CD4-positive, alpha-beta T cell treated with Interleukin-17A for 1 hour (primary cell): ENCODE data around the gene EPHB6.

Source experiments
- DNase-seq: peaks from one replicate; pipeline ENCODE4 v3.0.0-alpha.2; 2020

The EPHB6 gene

GRCh38 chr7:142864980-142865747 lies 10.3 kb downstream of the EPHB6 start:
- DNase-seq: no peak

DNA sequence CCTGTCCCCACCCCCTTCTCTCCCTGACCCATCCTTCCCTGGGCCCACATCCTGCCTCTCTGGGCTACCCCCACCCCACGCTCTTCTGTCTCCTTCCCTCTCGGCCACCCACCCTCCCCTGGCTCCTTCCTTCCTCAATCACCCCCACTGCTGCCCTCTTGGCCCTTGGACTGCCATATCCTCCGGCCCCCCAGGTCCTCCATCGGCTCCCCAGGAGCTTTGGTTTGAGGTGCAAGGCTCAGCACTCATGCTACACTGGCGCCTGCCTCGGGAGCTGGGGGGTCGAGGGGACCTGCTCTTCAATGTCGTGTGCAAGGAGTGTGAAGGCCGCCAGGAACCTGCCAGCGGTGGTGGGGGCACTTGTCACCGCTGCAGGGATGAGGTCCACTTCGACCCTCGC lies 10.9 kb downstream of the EPHB6 start:
- no peak for DNase-seq

- DNase-seq: peak; percentile 29
Observed at GRCh38 chr7:142866361-142867096, 11.7 kb downstream of the EPHB6 start.

- no peak for DNase-seq
Observed at GRCh38 chr7:142867097-142867378, 12.2 kb downstream of the EPHB6 start.

DNA sequence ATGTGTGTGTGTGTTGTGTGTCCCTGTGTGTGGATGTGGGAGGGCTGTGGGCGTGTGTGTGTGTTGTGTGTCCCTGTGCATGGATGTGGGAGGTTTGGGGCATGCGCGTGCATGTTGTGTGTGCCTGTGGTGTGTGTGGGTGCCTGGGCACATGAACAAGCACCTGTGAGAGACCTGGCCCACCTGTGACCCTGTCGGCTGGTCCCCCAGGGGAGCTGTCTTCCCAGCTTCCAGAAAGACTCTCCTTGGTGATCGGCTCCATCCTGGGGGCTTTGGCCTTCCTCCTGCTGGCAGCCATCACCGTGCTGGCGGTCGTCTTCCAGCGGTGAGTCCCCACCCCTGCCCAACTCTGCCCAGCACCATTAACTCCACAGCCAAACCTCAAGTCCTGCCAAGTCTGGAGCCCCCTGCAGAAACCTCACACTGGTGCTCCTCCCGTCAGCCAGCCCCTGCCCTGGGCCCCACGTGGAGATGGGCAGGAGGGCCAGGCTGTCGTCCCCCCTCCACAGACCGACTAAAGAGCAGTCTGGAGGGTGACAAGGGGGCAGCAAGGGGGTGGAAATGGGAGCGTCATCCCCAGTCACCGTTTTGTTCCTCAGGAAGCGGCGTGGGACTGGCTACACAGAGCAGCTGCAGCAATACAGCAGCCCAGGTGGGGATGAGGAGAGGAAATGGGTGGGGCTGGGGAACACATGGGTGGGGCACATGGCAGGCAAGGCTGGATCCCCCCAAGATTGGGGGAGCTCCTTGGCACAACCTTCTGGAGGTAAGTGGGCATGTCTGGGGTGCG lies 12.7 kb downstream of the EPHB6 start:
- DNase-seq: no peak

- DNase-seq: no peak
Observed at GRCh38 chr7:142868188-142868985, 13.5 kb downstream of the EPHB6 start.

DNA sequence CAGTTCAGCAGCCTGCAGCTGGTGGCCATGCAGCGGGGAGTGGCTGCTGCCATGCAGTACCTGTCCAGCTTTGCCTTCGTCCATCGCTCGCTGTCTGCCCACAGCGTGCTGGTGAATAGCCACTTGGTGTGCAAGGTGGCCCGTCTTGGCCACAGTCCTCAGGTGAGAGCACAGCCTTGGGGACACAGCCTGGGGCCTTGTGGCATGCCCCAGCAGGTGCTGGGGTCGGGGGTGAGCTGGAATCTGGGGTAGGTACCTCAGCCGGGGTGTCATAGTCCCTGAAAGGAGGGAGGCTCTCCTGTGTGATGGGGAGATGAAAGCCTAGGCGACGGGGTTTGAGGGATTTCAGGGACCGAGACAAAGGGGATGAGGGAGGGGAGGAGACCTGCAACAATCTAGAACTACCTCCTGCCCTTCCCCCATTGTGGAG lies 14.1 kb downstream of the EPHB6 start:
- no peak for DNase-seq

GRCh38 chr7:142869434-142869833 lies 14.6 kb downstream of the EPHB6 start:
- no peak for DNase-seq

GRCh38 chr7:142870147-142870559 lies 15.3 kb downstream of the EPHB6 start:
- DNase-seq: no peak

DNA sequence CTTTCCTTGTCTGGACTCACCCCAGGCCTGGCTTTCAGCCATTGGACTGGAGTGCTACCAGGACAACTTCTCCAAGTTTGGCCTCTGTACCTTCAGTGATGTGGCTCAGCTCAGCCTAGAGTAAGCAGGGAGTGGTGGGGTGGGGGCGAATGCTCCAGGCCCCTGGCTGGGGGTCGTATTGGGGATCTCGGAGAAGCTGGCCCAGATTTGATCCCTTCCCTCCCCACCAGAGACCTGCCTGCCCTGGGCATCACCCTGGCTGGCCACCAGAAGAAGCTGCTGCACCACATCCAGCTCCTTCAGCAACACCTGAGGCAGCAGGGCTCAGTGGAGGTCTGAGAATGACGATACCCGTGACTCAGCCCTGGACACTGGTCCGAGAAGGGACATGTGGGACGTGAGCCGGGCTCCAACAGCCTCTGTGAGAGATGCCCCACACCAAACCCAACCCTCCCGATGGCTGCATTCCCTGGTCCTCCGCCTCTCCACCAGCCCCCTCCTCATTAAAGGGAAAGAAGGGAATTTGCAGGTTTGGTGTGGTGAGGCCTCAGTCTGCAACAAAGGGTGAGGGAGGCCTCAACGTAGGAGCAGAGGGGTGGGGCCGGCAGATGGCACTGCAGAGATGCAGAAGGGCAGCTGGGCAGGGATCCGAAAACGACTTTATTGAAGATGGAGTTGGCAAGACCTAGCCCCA lies 15.8 kb downstream of the EPHB6 start:
- DNase-seq: no peak

GRCh38 chr7:142871260-142872105 lies 16.6 kb downstream of the EPHB6 start:
- DNase-seq: no peak

DNA sequence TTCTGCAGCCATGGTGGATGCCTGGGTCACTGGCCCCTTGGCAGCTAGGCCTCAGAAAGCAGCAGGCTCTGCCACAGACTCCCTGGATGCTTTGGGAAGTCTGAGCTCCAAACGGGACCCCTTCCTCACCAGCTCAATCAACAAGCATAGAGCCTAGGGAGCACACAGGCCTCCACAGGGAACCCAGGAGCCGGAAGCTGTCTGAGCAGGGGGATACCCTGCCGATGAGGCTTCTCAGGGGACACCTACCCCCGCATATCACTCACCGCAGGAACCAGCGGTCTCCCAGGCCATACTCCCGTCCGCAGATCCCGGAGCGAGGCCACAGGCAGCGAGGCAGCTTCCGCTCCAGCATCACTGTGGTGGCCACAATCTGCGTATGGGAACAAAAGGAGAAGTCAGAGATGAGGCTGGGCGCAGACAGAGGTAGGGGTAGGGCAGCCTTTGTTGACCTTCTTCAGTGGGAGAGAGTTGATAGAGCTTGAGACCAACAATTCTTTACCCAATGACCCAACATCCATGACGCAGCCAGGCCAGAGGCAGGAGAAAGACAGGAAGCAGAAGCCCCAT lies 17.3 kb downstream of the EPHB6 start:
- no peak for DNase-seq

DNA sequence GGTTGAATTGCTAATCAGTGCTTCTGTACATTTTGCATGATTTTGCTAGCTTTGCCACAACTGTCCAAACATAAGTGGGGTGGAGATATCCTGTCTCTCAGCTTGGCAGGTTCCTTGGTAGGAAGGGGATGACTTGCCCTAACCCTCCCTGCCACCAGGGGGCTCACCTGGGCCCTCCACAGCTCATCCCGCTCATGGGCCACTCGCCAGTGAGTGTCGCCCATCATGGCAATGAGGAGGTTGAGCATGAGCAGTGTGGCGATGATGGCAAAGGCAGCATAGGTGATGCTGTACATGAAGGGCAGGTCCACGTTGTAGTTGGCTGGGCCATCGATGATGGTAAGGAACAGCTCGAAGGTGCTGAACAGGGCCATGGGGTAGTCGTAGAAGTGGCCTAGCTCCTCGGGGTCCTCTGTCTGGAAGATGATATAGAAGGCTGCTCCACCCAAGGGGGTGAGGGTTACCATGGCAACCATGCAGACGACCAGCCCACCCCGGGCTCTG lies 18.5 kb downstream of the EPHB6 start:
- peak; percentile 10 for DNase-seq

DNA sequence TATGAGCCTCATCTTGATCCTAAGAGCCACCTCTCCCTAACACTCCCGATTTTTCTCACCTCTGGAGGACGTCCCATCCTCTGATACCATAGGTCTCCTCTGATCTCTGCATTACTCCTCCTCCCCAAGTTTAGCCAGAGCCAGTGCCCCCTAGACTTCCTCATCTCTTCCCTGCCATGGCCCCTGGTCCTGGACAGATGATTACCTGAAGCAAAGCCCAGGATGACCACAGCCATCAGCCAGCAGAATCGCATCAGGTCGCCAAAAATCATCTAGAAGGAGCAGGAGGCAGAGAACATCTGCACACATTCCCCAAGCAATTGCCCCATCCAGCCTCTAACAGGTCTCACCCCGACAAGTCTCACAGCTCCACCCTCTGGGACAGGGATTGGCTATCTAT lies 19.0 kb downstream of the EPHB6 start:
- DNase-seq: no peak

DNA sequence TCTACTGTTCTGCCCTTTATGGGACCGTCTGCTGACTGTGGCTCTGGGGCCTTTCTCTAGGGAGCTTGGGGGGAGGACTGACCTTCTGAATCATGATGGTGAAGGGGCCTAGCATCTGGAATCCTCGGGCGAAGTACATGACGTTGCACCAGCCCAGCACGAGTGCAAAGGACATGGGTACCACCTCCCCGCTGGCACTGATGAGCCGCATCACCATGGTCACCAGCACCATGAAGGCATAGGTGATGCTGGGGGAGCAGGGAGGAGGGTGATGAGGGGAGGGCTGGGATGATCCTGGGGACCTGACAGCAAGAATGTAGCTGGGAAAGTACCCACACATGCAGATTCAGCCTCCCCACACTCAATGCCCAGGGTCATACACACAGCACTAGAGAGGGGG lies 19.5 kb downstream of the EPHB6 start:
- DNase-seq: no peak

GRCh38 chr7:142874837-142875236 lies 20.0 kb downstream of the EPHB6 start:
- DNase-seq: no peak

DNA sequence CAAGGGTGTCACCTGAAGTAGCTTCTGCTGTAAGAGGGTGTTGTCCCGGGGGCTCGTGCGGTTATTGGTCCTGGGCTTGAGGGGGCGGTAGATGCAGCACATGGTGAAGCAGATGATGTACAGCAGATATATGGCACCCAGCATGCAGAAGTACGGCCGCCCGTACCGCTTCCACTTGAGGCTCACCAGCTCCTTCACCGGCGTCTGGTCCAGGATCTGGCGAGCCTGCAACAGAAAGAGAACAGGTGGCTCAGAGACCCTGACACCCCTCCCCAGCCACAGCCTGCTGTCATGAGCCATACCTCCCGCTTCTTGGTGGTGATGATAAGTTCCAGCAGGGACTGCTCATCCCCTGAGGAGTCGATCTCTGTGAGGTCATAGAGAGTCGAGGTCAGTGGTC lies 20.6 kb downstream of the EPHB6 start:
- no peak for DNase-seq

DNA sequence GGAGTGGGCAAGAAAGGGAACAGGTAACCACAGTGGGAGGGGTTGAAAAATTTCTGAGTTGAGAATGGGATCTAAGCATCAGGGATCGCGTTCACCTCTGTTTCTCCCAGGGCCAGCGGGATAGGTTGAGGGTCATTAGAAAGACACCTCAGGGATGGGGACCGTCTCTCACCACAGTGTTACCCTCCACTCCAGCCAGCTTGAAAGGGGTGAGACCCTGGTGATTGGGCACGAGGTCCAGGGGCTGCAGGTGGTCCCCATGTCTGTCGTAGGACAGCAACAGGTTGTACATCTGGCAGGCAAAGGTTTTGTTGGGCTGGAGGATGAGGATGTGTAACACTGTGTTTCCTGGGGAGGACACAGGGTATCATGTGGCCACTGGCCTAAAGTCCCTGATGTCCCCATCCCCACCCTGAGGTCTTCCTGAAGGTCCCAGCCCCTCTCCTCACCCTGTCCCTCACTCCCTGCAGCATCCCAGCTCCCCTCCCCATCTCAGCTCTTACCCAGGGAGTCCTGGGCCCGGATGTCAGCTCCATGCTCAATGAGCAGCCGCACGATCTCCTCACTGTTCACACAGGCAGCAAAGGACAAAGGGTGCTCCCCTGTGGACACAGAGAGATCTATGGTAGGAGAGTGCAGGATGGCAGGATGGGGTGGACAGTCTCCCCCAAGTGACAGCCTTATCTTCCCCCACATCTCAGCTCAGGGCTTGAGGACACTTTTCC lies 21.5 kb downstream of the EPHB6 start:
- no peak for DNase-seq

- DNase-seq: no peak
Observed at GRCh38 chr7:142876991-142877910, 22.4 kb downstream of the EPHB6 start.
